Measurements from ENCODE around the gene PRMT5. TPM values are rescaled to one million over a fixed set of nuclear protein-coding genes. Genes with fewer than 3 reads are reported as not detected.
"Not testable (repeated sequence)": the region's sequence is repeated elsewhere in the genome, so short reads cannot be mapped to it uniquely, and the experiment has no call there.

The PRMT5 gene
- total RNA-seq = 44.6 TPM

- ATAC-seq = peak; percentile 98
- intact Hi-C loops (cut with DNase I) = no loop called here
- DNase-seq (ENCODE audit: low spot score) = peak; percentile 99
These were observed at the start of gene PRMT5 for GRCh38 chr14:22929104-22929960. Gene PRMT5, minus strand, starts transcription at chr14:22929376. Its CDS starts 15 bp downstream, at chr14:22929361.

- ATAC-seq = no peak
- no peak for DNase-seq (ENCODE audit: low spot score)
- intact Hi-C loops (cut with DNase I) = no loop called here
These were observed 49.3 kb upstream of the PRMT5 start for GRCh38 chr14:22978487-22978837.

GRCh38 chr14:22977684-22978486, 48.7 kb upstream of the PRMT5 start:
- no peak for ATAC-seq
- no peak for DNase-seq (ENCODE audit: low spot score)
- intact Hi-C loops (cut with DNase I) = no loop called here

- intact Hi-C loops (cut with DNase I) = no loop called here
- ATAC-seq (no peak), DNase-seq (ENCODE audit: low spot score) (no peak)
These were observed 48.2 kb upstream of the PRMT5 start for GRCh38 chr14:22977434-22977683.

GRCh38 chr14:22976620-22977433, 47.7 kb upstream of the PRMT5 start:
- no peak for ATAC-seq
- intact Hi-C loops (cut with DNase I) = no loop called here
- no peak for DNase-seq (ENCODE audit: low spot score)

- no peak for ATAC-seq
- no peak for DNase-seq (ENCODE audit: low spot score)
- intact Hi-C loops (cut with DNase I) = no loop called here
These were observed 45.5 kb upstream of the PRMT5 start for GRCh38 chr14:22974530-22975313.

- DNase-seq (ENCODE audit: low spot score) = no peak
- intact Hi-C loops (cut with DNase I) = no loop called here
These were observed 44.2 kb upstream of the PRMT5 start for GRCh38 chr14:22973217-22974032.

GRCh38 chr14:22972313-22972930, 43.2 kb upstream of the PRMT5 start:
- no peak for ATAC-seq
- intact Hi-C loops (cut with DNase I) = no loop called here
- no peak for DNase-seq (ENCODE audit: low spot score)

More at GRCh38 chr14:22973217-22974032, 44.2 kb upstream of the PRMT5 start:
- peak; percentile 58 for ATAC-seq

- intact Hi-C loops (cut with DNase I) = no loop called here
- ATAC-seq (no peak), DNase-seq (ENCODE audit: low spot score) (no peak)
These were observed 42.0 kb upstream of the PRMT5 start for GRCh38 chr14:22971152-22971551.

- DNase-seq (ENCODE audit: low spot score) (no peak), ATAC-seq (no peak)
- intact Hi-C loops (cut with DNase I) = no loop called here
These were observed 37.6 kb upstream of the PRMT5 start for GRCh38 chr14:22966783-22967269.

GRCh38 chr14:22965916-22966782, 37.0 kb upstream of the PRMT5 start:
- not testable (repeated sequence) for ATAC-seq

GRCh38 chr14:22962061-22962676, 33.0 kb upstream of the PRMT5 start:
- intact Hi-C loops (cut with DNase I) = loop anchor here (5.0 kb wide), 1 partner anchor 1450 kb away; no protein-coding TSS in a partner anchor
- DNase-seq (ENCODE audit: low spot score) = no peak
- ATAC-seq = no peak

More at GRCh38 chr14:22965916-22966782, 37.0 kb upstream of the PRMT5 start:
- DNase-seq (ENCODE audit: low spot score); intact Hi-C loops (cut with DNase I): not testable (repeated sequence)

- intact Hi-C loops (cut with DNase I) = no loop called here
- DNase-seq (ENCODE audit: low spot score) (no peak), ATAC-seq (no peak)
These were observed 26.8 kb upstream of the PRMT5 start for GRCh38 chr14:22955702-22956569.

- no peak for DNase-seq (ENCODE audit: low spot score)
- no peak for ATAC-seq
- intact Hi-C loops (cut with DNase I) = no loop called here
These were observed 23.2 kb upstream of the PRMT5 start for GRCh38 chr14:22952418-22952817.

GRCh38 chr14:22951795-22952194, 22.6 kb upstream of the PRMT5 start:
- DNase-seq (ENCODE audit: low spot score); ATAC-seq; intact Hi-C loops (cut with DNase I): not testable (repeated sequence)
